Caki2 (cell line): Measurements from ENCODE around the gene ITGA4. TPM values are rescaled to one million over a fixed set of nuclear protein-coding genes. Genes with fewer than 3 reads are reported as not detected.

Experiments used
- DNase-seq: peaks from one replicate; pipeline ENCODE4 v3.0.0-alpha.2; 2015; ENCODE audit warnings: low read depth
- in situ Hi-C: cut with HindIII; loops from 2 replicates; pipeline ENCODE4 v1.10.0; 2016; ENCODE audit warnings: low sequenced_read_pairs, low pct_unique_long_range_greater_than_20kb, mixed read lengths
- total RNA-seq: library from RNA; depleted of rRNA; stranded (reverse); fragments of >200 nt; shearing (Covaris generic); gene quantifications from 2 replicates; pipeline ENCODE4 v1.2.3, GENCODE V29; 2014; ENCODE audit warnings: low replicate concordance

ITGA4 gene
- total RNA-seq, 1 experiment from 2014 or later: 5.9 TPM

- no peak for DNase-seq
- in situ Hi-C loops: no loop called here
These were observed 2.3 kb upstream of the ITGA4 start for GRCh38 chr2:181454686-181455450.

DNA sequence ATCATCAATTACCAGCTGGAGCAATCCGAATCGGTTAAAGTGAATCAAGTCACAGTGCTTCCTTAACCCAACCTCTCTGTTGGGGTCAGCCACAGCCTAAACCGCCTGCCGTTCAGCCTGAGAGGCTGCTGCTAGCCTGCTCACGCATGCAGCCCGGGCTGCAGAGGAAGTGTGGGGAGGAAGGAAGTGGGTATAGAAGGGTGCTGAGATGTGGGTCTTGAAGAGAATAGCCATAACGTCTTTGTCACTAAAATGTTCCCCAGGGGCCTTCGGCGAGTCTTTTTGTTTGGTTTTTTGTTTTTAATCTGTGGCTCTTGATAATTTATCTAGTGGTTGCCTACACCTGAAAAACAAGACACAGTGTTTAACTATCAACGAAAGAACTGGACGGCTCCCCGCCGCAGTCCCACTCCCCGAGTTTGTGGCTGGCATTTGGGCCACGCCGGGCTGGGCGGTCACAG lies 496 bp upstream of the ITGA4 start:
- DNase-seq: no peak
- in situ Hi-C loops: no loop called here

- in situ Hi-C loops: no loop called here
- DNase-seq: no peak
These were observed 697 bp downstream of the ITGA4 start for GRCh38 chr2:181457741-181458425.

GRCh38 chr2:181458871-181459270 lies 1.7 kb downstream of the ITGA4 start:
- in situ Hi-C loops: no loop called here
- DNase-seq: no peak

GRCh38 chr2:181459621-181460021 lies 2.4 kb downstream of the ITGA4 start:
- DNase-seq: no peak
- in situ Hi-C loops: no loop called here

GRCh38 chr2:181461056-181461997 lies 4.1 kb downstream of the ITGA4 start:
- in situ Hi-C loops: no loop called here
- DNase-seq: no peak

GRCh38 chr2:181462033-181462432 lies 4.8 kb downstream of the ITGA4 start:
- no peak for DNase-seq
- in situ Hi-C loops: no loop called here

DNA sequence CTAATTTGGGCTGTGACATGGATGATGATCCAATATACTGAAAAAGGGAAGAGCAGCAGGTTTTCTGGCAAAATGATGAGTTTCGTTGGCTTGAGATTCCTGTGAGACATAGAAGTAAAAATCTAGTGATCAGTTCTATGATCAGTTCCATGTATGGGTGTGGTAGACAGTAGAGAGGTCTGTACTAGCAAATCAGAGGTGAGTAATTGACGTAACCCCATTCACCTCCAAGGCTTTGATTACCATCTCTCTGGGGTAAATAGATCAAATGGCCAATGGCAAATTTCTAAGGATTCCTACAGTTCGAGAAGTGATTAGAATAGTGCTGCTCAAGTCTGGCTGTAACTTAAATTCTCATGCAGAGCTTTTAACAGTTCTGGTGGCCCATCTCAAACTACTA lies 6.4 kb downstream of the ITGA4 start:
- in situ Hi-C loops: no loop called here
- DNase-seq: no peak

DNA sequence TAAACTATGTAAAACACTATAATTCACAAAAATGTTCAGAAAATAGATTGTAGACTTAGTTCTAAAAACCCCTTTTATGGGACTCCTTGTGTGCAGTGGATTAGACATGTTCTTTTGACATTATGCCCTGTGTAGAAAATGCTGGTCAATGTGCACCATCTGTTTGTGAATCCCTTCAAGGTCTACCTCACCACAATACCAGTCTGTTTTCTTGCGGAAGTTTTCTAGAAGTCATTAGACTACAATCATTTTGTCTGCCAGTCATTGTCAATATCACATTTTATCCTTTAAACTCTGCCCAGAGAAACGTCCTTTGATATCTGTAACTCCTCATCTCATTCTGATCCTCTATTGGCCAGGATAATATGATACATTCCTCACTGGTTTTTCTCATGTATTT lies 7.8 kb downstream of the ITGA4 start:
- no peak for DNase-seq
- in situ Hi-C loops: no loop called here

- in situ Hi-C loops: no loop called here
- no peak for DNase-seq
These were observed 8.6 kb downstream of the ITGA4 start for GRCh38 chr2:181465676-181466375.

DNA sequence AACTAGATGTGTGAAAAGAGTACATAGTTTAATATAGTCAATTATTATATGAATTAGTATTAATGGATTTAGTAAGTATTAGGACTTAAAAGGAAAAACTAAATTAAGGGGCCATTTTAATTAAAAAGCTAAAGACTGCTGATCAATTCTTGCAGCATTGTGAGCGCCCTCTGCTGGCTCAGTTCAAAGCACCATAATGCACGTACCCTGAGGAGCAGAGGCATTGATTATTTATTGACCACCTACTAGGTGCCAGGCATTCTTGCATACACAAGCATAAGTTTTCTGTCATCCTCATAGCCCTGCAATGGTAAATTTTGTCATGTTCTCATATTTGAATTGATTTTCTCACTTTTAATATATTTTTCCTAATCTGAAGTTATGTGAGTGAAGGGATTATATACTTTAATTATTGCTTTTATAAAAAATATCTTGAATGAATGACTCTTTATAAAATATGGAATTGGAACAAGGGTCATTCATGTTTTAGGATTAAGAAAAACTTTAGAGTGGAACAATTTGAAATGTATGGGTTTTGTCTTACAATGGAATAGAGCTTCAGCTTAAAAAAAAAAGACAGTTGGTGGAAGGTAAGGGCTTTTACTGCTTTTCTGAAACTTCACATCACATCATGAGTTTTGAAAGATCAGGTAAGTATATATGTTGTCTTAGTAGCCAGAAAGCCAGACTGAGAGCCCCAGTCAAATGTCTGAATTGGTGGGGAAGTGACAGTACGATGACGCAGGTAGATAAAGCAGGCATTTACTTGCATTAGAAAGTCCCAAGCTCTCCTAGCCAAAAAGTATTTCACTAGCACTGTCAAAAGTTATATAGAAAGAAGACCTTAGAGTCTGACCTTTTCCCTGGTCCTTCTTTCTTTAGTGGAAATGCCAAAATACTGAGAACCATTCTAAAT lies 9.7 kb downstream of the ITGA4 start:
- in situ Hi-C loops: no loop called here
- peak; percentile 14 for DNase-seq

GRCh38 chr2:181467966-181468707 lies 11.0 kb downstream of the ITGA4 start:
- DNase-seq: no peak
- in situ Hi-C loops: no loop called here

- DNase-seq: no peak
- in situ Hi-C loops: no loop called here
These were observed 11.6 kb downstream of the ITGA4 start for GRCh38 chr2:181468811-181469210.

GRCh38 chr2:181471226-181471625 lies 14.0 kb downstream of the ITGA4 start:
- in situ Hi-C loops: no loop called here
- DNase-seq: no peak

DNA sequence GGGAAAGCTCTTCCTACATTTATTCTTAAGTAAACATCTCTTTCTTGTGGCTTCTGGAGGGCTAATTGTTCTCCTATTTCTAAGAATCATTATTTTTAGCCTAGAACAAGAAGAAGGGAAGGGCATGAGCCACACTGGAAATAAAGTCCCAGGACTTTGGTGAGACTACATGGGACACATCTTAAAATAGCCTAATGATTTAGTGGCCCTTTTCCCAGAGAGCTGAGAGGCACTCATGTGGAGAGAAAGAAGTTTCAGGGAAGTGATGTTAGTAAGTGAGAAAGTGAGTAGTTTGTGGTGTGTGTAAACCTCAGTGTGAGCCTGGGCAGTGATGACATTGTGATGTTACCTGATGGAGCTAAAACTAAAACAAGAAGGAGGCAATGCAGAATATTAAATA lies 14.6 kb downstream of the ITGA4 start:
- in situ Hi-C loops: no loop called here
- DNase-seq: peak; percentile 16

DNA sequence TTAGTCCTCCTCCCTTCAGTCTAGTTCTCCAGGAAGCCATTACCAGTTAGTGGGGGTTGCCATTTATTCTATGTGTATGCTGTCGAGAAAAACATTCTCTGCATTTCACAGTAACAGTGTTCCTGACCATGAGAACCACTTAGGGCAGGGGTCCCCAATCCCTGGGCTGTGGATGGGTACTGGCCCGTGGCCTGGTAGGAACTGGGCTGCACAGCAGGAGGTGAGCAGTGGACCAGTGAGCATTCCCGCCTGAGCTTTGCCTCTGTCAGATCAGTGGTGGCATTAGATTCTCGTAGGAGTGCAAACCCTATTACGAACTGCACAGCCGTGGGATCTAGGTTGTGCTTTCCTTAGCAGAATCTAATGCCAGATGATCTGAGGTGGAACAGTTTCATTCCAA lies 15.8 kb downstream of the ITGA4 start:
- in situ Hi-C loops: no loop called here
- no peak for DNase-seq
